Measurements from ENCODE around the gene UGT2A2.

The UGT2A2 gene

GRCh38 chr4:69568787-69569186, 70.7 kb downstream of the UGT2A2 start:
- no peak for DNase-seq

DNA sequence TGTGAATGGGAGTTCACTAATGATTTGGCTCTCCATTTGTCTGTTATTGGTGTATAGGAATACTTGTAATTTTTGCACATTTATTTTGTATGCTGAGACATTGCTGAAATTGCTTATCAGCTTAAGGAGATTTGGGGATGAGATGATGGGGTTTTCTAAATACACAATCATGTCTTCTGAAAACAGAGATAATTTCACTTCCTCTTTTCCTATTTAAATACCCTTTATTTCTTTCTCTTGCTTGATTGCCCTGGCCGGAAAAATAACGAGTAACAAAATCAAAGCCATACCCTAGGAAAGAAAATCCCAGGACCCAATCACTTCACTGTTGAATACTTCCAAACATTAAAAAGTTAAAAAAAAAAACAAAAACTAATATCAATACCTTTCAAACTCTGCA, 76.0 kb downstream of the UGT2A2 start:
- no peak for DNase-seq

- DNase-seq, result no peak
Observed at GRCh38 chr4:69549651-69550050, 89.8 kb downstream of the UGT2A2 start.

DNA sequence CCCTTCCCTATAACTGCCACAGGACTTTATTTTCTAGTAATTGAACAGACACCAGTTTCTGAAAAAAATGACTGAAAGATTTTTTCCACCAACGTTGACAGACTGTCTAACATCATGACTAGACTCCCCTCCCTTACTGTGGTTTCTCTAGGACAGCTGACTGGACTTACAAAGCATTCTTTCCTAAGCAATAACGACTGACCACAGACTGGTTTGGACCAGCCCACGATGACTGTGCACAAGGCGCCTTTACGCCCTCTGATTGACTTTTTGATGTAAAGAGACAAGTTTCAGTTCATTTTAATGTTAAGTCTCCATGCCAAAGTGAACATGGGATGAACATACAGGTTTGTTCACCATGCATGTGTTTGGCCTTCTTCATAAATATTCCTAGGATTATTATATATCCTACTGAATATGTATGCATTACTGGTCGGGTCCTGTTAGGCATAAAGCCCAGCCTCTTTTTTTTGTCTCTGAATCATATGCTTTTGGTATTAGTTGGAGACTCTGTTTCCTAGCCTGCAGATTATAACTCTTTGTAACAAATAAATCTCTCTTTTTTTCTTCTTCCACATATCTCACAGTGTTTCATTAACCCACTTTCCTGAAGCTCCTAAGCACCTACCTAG, 93.2 kb downstream of the UGT2A2 start:
- DNase-seq, result no peak
